Hair follicle dermal papilla cell (primary cell): ENCODE results near the gene ZNF292. TPM values are rescaled to one million over a fixed set of nuclear protein-coding genes. Genes with fewer than 3 reads are reported as not detected.

ENCODE experiments used
- total RNA-seq: library from RNA; depleted of rRNA; stranded (reverse); fragments of >200 nt; gene quantifications from 2 replicates; pipeline ENCODE4 v1.2.3, GENCODE V29; 2012

The ZNF292 gene
- total RNA-seq = 38.1 and 49.2 TPM in 2 replicates

DNA sequence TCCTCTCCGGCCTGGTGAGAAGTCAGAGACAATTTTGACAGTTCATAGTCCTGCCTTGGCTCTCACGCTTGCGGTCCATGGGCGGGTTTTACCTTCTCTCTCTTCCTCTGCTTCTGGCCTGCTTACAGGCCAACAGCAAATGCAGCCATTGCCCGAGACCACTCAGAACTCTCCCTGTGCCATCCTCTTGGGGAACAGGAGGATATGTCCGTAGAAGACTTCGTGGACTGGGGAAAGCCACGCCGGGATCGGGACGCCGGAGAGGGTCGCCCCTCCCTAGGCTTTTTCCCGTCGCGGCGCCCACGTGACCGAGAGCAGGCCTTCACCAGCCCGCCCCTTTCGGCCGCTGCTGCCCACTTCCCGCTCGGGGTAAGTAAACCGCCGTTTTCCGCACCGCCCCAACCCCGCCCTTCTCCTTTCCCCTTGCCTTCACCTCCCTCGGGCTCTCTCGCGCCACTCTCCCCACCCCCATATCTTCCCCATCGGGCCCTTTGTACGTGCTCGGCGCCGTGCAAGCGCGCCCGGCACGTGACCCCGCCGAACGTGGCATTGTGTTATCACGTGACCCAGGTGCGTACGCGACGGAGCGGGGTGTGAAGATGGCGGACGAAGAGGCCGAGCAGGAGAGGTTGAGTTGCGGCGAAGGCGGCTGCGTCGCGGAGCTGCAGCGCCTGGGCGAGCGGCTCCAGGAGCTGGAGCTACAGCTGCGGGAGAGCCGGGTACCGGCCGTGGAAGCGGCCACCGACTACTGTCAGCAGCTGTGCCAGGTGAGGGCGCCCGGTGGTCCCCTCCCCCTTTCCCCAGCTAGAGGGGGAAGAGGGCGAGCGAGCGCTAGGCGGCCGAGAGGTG, at the start of gene ZNF292:
ZNF292 (plus strand) TSS at position 573 of the 849 bp plus-strand sequence; CDS start at position 600, 27 bp downstream.

Other genes starting within 250 kb of the ZNF292 start
- not detected in 2 replicates for gene HTR1E, start 218.0 kb upstream of the ZNF292 start, total RNA-seq
- not detected in 2 replicates for gene CGA, start 60.5 kb upstream of the ZNF292 start, total RNA-seq
- 4.6 and 8.0 TPM in 2 replicates for gene SMIM8, start 167.0 kb downstream of the ZNF292 start, total RNA-seq
- not detected in 2 replicates for gene GJB7, start 173.7 kb downstream of the ZNF292 start, total RNA-seq
- 1.3 and 3.4 TPM in 2 replicates for gene C6orf163, start 189.2 kb downstream of the ZNF292 start, total RNA-seq